ENCODE results near the gene PPP2R2C.

The PPP2R2C gene

DNA sequence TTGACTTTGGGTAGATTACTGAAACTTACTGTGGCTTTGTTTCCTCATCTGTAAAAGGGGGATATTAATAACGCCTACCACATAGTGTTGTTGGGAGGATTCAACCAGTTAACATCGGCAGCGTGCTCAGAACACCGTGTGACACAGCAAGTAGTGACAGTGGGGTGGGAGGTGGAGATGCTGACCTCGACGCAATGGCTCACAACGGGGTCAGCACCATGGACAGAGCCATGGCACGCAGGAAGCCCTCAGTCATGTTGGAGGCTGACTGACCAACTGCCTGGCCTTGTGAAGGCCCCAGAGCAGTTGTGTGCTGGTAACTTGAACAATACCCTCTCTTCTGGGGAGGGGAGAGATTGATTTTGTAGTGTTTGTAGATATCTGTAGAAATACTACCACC is 109.5 kb downstream of the PPP2R2C start:
- peak; percentile 20 for DNase-seq (ENCODE audit: low spot score)
- POLR2A ChIA-PET (ENCODE audit: low non-redundant PET), result no interaction called here
- CTCF ChIA-PET, result no interaction called here
- no peak overlapping the region for H3K27ac ChIP-seq
- no peak for TF ChIP-seq CTCF (conservative IDR thresholded peaks at IDR 0.05; ENCODE audit: low read depth)

- no peak overlapping the region for H3K27ac ChIP-seq
- DNase-seq (ENCODE audit: low spot score), result no peak
- ChIA-PET CTCF (no interaction called here), POLR2A (ENCODE audit: low non-redundant PET) (no interaction called here)
- no peak for TF ChIP-seq CTCF (conservative IDR thresholded peaks at IDR 0.05; ENCODE audit: low read depth)
Observed at GRCh38 chr4:6362243-6362885, 110.0 kb downstream of the PPP2R2C start.

GRCh38 chr4:6361076-6361784 is 111.2 kb downstream of the PPP2R2C start:
- TF ChIP-seq CTCF (conservative IDR thresholded peaks at IDR 0.05; ENCODE audit: low read depth), result no peak
- POLR2A ChIA-PET (ENCODE audit: low non-redundant PET), result no interaction called here
- no peak for DNase-seq (ENCODE audit: low spot score)
- CTCF ChIA-PET, result interaction anchor here (0.8 kb wide), 1 partner anchor 9 kb away, joined by 3 read pairs; no protein-coding TSS in a partner anchor
- no peak overlapping the region for H3K27ac ChIP-seq

DNA sequence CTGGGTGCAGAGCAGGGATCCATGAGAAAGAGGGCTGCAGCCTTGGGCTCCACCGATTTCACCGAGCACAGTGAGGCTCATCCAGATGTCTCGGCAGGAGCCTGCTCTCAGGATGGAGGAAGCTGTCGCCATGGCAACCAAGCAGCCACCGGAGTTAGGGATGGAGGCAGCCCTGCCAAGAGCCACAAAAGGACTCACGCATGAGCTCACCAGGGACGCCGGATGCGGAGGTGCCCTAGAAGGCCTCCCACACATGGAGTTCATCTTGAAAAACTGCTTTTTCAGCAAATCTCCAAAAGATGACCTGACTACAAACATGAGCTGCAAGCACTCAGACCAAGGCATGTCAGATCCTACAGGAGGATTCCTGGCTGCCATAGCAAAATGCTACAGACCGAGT is 112.0 kb downstream of the PPP2R2C start:
- DNase-seq (ENCODE audit: low spot score), result no peak
- H3K27ac ChIP-seq, result no peak overlapping the region
- POLR2A ChIA-PET (ENCODE audit: low non-redundant PET), result no interaction called here
- CTCF ChIA-PET, result interaction anchor here (0.6 kb wide), 1 partner anchor 186 kb away, joined by 3 read pairs; no protein-coding TSS in a partner anchor
- TF ChIP-seq CTCF (conservative IDR thresholded peaks at IDR 0.05; ENCODE audit: low read depth), result no peak

DNA sequence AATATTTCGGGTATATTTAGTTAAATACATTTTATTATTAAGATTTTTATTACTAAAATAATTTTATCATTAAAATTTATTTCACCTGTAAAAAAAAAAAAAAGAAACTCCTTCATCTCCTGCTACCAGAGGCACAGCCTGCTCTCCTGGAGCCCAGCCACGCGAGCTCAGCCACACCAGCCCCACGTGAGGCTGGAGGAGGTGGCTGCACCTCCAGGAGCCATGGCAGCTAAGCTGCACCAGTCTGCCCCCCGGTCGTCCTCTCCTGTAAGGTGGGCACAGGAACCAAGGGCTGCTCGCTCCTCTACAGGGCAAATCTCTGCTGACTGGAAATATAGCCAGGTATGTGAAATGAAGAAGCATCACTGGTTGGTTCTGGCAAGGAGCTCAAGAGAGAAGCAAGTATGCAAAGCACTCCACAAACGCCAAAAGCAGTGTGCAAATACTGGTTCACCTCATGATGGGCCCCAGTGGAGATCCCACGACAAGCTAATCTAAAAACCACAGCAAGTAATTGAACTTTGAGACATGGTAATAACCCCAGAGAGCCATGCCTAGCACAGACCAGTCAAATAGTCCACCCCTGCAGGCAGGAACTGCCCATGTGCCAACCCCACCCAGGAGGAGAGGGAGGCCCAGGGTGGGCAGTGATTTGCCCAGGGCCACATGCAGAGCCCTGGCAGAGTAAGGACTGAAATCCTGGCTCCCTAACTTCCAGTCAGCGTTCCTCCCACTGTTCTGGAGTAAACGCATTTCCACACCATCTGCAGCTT is 112.7 kb downstream of the PPP2R2C start:
- TF ChIP-seq CTCF (conservative IDR thresholded peaks at IDR 0.05; ENCODE audit: low read depth), result no peak
- no peak for DNase-seq (ENCODE audit: low spot score)
- H3K27ac ChIP-seq, result no peak overlapping the region
- ChIA-PET CTCF (interaction anchor here (0.6 kb wide), 1 partner anchor 187 kb away, joined by 3 read pairs; no protein-coding TSS in a partner anchor), POLR2A (ENCODE audit: low non-redundant PET) (no interaction called here)

GRCh38 chr4:6357476-6357875 is 114.9 kb downstream of the PPP2R2C start:
- TF ChIP-seq CTCF (conservative IDR thresholded peaks at IDR 0.05; ENCODE audit: low read depth), result no peak
- POLR2A ChIA-PET (ENCODE audit: low non-redundant PET), result no interaction called here
- H3K27ac ChIP-seq, result no peak overlapping the region
- DNase-seq (ENCODE audit: low spot score), result no peak
- CTCF ChIA-PET, result no interaction called here

Data from RWPE1 (cell line).